Neural crest cell (in vitro differentiated cells): ENCODE data around the gene ETV3. TPM values are rescaled to one million over a fixed set of nuclear protein-coding genes. Genes with fewer than 3 reads are reported as not detected.

ENCODE experiments used
- DNase-seq: peaks from one replicate; pipeline ENCODE4 v3.0.0; 2021; ENCODE audit warnings: low read depth, mixed read lengths, low spot score
- H3K27ac Mint-ChIP-seq: one replicate; pipeline ENCODE4 v1.8.0; 2021; ENCODE audit warnings: mild to moderate bottlenecking, mixed read lengths; ENCODE audit not compliant: unreplicated experiment
- H3K27me3 Mint-ChIP-seq: 2 replicates; pipeline ENCODE4 v1.8.0; 2021; ENCODE audit warnings: low read depth, mild to moderate bottlenecking, mixed read lengths
- H3K36me3 Mint-ChIP-seq: 2 replicates; pipeline ENCODE4 v1.8.0; 2021; ENCODE audit warnings: low read depth, mild to moderate bottlenecking, mixed read lengths
- H3K4me1 Mint-ChIP-seq: 2 replicates; pipeline ENCODE4 v1.8.0; 2021; ENCODE audit warnings: mixed read lengths
- H3K4me3 Mint-ChIP-seq: one replicate; pipeline ENCODE4 v1.8.0; 2021; ENCODE audit warnings: mild to moderate bottlenecking, mixed read lengths
- H3K9me3 Mint-ChIP-seq: 2 replicates; pipeline ENCODE4 v1.8.0; 2021; ENCODE audit warnings: mixed read lengths
- CTCF ChIP-seq: fragments of 200-600 bp; sonication (generic); conservative IDR thresholded peaks from 2 replicates; pipeline ENCODE4 v1.5.0; 2021; ENCODE audit warnings: antibody characterized with exemption, mild to moderate bottlenecking
- total RNA-seq: library from RNA; stranded (reverse); gene quantifications from 2 replicates; pipeline ENCODE4 v1.2.1, GENCODE V29; 2021

Gene ETV3
- total RNA-seq, 1 donor from 2014 or later = 29.7 TPM

- no peak overlapping the region for H3K4me3 Mint-ChIP-seq
- no peaks in the 10 kb centered on the region for H3K9me3 Mint-ChIP-seq
- H3K36me3 Mint-ChIP-seq = no peaks in the 10 kb centered on the region
- H3K27ac Mint-ChIP-seq = no peak overlapping the region
- H3K27me3 Mint-ChIP-seq = peaks cover 3% of the 10 kb centered on the region
- no peak for DNase-seq
- TF ChIP-seq CTCF = no peak
- peaks cover 27% of the 10 kb centered on the region for H3K4me1 Mint-ChIP-seq
Observed at GRCh38 chr1:157117527-157118057, 20.6 kb downstream of the ETV3 start.

GRCh38 chr1:157116737-157117103, 21.5 kb downstream of the ETV3 start:
- Mint-ChIP-seq H3K4me3 (no peak overlapping the region), H3K27ac (no peak overlapping the region), H3K36me3 (no peaks in the 10 kb centered on the region), H3K4me1 (peaks cover 33% of the 10 kb centered on the region), H3K9me3 (no peaks in the 10 kb centered on the region), H3K27me3 (peaks cover 8% of the 10 kb centered on the region)
- DNase-seq = no peak
- TF ChIP-seq CTCF = no peak

- DNase-seq = no peak
- H3K9me3 Mint-ChIP-seq = no peaks in the 10 kb centered on the region
- no peaks in the 10 kb centered on the region for H3K36me3 Mint-ChIP-seq
- H3K4me1 Mint-ChIP-seq = peaks cover 37% of the 10 kb centered on the region
- TF ChIP-seq CTCF = no peak
- H3K4me3 Mint-ChIP-seq = no peak overlapping the region
- H3K27ac Mint-ChIP-seq = peak overlapping the region; percentile 14
- peaks cover 13% of the 10 kb centered on the region for H3K27me3 Mint-ChIP-seq
Observed at GRCh38 chr1:157115851-157116736, 22.1 kb downstream of the ETV3 start.

- H3K27me3 Mint-ChIP-seq = peaks cover 13% of the 10 kb centered on the region
- DNase-seq = no peak
- H3K36me3 Mint-ChIP-seq = no peaks in the 10 kb centered on the region
- H3K27ac Mint-ChIP-seq = no peak overlapping the region
- H3K4me1 Mint-ChIP-seq = peaks cover 37% of the 10 kb centered on the region
- no peak overlapping the region for H3K4me3 Mint-ChIP-seq
- TF ChIP-seq CTCF = no peak
- no peaks in the 10 kb centered on the region for H3K9me3 Mint-ChIP-seq
Observed at GRCh38 chr1:157115429-157115838, 22.8 kb downstream of the ETV3 start.

- peaks cover 37% of the 10 kb centered on the region for H3K4me1 Mint-ChIP-seq
- no peaks in the 10 kb centered on the region for H3K9me3 Mint-ChIP-seq
- no peak for DNase-seq
- H3K36me3 Mint-ChIP-seq = no peaks in the 10 kb centered on the region
- H3K4me3 Mint-ChIP-seq = no peak overlapping the region
- peak overlapping the region; percentile 75 for H3K27ac Mint-ChIP-seq
- no peak for TF ChIP-seq CTCF
- H3K27me3 Mint-ChIP-seq = peaks cover 13% of the 10 kb centered on the region
Observed at GRCh38 chr1:157114183-157115121, 23.7 kb downstream of the ETV3 start.
